NCI-H345 treated with DMSO at 0.1 percent for 48 hours (cell line): ENCODE data around the gene ERGIC3.

Experiments
- DNase-seq: peaks from one replicate; lab custom pipeline; 2025; ENCODE audit not compliant: unreplicated experiment; lab: John Stamatoyannopoulos, UW

ERGIC3 gene

DNA sequence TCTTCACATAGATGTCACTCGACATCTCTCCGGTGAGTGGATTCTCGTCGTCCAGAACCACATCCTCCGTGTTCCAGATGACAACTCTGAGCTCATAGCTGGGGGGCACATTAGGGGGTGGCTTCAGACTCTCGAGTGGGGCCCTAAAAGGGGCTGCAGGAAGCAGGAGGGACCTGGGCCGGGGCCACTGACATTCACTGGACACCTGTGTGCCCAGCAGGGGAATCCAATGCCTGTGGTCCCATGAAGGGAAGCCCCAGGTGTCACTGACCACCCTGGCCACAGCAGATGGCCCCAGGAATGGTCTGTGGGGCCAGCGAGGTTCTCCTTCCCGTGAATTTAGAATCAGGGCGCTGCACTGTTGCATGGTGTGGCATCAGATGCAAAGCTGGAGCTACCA lies 18.7 kb downstream of the ERGIC3 start:
- DNase-seq, result no peak

DNA sequence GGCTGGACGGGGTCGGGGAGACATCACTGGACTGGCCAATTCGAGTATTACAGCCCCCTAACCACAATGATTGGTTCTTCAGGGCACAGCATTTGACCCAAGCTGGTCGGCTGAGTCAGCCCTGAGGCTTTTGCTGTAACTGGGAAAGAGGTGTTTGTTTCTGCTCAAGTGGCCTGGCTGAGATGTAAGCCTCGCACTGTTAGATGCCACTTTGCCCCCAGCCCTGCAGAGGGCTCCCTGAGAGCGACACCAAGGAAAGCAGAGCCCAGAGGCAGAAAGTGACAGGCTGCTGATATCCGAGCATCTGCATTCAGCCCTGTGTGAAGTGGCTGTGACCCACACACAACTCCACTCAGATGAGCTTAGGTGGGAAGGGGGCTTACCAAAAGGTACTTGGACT lies 19.4 kb downstream of the ERGIC3 start:
- DNase-seq, result peak; percentile 52

DNA sequence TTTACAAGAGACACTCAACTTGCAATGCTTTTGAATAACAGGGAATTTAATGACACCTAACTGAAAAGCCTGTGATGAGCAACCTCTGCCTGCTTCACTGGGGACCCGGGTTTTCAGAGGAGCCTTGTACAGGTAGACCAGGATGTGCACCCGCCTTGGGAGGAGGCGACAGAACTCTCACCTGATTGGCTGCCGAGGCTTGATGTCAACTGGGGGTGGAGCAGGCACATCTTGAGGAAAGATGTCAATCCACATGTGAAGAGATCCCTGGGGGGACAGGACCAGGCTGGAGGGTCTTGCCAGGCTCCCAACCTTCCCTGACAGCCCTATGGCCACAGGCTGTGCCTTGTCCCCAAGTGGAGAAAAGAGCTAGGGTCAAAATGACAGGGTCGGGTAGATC lies 19.8 kb downstream of the ERGIC3 start:
- DNase-seq, result no peak

DNA sequence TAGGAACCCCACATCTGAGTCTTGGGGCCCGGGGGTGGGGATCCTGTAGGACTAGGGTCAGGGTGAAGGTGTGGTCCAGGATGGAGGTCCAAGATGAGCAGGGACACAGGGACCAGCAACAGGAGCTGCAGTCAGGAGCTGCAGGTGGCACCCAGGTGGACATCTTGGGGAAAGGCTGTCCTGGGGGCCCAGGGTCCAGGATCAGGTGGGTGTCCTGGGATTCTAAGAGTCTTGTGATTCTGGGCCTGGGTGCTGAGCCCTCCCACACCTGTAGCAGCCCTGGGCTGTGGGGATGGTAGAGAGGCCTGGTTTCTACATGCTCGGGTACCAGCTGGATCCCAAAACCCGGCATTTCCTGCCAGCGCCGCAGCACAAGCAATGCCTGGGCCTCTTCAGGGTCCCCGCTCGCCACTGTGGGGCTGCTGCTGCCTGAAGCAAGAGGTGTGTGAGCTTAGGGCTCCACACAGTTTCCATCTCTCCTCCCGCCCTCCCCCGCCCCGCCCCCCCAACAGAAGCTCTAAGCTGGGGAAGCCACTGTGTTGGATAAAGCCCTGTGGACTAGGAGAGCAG lies 20.7 kb downstream of the ERGIC3 start:
- no peak for DNase-seq

DNA sequence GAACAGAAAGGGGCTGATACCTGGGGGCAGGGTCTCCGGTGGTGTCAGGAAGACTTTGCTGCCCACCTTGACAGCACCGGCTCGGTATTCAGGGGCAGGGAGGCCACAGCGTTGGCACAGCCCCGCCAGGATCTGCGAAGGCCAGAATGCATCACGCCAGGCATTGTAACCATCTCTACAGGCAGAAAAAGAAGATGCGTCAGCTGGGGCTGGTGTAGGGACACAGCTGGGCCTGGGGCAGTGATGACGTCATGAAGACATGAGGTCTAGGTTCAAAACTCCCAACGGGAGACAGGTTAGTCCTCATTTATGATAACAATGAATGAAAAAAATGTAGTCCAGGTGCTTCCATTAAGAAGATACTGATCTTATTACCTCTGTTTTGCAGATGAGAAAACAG lies 22.0 kb downstream of the ERGIC3 start:
- no peak for DNase-seq

DNA sequence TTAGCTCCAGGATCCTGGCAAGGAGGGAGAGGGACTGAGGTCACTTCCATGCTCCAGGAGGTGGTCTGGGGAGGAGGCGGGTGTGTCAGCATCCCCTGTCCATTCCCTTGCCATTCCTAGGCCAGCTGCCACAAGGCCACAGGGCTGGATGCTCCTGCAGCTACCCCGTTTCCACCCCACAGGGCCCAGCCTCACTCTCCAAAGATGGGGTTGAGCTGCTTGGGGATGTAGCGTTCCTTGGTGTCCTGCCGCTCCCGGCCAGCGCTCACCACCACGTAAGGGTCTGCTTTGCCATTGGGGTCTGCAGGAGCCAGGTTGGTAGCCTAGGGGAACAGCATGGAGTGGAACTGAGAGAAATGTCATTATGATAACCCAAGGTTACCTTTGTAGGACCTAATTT lies 23.0 kb downstream of the ERGIC3 start:
- no peak for DNase-seq

DNA sequence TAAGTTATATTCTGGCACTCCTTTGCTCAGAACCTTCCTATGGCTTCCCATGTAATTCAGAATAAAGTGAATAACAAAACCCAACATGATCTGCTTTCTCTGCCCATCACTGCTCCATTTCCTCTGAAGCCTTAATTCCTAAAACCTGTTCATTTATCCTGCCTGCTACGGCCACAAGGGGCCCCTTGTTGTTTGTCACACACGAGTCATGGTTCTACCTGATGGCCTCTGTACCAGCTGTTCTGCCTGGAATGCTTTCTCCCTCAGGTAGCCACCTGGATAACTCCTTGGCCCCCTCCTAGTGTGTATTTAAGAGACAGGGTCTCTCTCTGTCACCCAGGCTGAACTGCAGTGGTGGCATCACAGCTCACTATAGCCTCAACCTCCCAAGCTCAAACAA lies 26.8 kb downstream of the ERGIC3 start:
- peak; percentile 8 for DNase-seq

DNA sequence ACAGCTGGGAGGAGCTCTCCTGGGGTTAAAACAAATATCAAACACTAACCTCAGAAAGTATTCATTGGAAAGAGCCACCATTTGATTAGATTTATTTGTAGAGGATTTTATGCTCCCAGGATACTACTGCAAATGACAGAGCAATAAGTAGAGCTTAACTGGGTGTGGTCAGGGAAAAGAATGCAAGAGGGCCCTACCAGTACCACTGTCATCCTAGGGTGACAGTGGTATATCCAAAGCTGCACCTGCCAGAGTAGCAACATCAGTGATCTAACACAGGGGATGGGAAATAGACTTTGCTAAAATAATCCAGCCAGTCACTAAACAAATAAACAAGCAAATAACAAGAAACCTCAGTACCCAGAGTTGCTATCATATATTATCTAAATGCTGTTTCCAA lies 29.7 kb downstream of the ERGIC3 start:
- DNase-seq, result peak; percentile 8

DNA sequence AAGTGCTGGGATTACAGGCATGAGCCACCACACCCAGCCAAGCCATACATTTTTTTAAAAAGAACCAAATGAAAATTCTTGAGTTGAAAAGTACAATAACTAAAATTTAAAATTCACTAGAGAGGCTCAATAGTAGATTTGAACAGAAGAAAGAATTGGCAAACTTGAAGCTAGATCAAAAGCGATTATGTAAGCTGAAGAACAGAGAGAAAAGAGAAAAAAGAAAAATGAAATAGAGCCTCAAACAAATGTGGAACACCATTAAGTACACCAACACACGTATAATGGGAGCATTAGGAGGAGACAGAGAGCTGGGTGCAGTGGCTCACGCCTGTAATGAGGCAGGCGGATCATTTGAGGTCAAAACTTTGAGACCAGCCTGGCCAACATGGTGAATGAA lies 31.0 kb downstream of the ERGIC3 start:
- DNase-seq, result no peak

DNA sequence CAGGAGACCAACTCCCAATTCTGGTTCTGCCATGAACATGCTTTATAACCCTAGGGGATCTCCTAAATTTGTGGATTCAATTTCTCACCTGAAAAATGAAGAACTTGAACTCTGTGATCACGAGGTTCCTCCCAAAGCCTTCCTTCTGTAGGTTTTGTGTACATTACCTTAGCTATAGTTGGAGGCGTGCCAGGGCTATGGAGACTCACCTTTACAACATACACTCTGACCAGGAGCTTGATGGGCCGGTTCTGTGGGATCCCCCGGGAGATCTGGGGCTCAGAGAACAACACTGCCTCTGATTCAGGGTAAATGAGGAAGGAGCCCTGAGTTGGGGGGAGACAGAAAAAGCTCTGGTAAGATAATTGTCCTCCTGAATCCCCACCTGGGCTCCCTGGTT lies 34.1 kb downstream of the ERGIC3 start:
- DNase-seq, result peak; percentile 16

DNA sequence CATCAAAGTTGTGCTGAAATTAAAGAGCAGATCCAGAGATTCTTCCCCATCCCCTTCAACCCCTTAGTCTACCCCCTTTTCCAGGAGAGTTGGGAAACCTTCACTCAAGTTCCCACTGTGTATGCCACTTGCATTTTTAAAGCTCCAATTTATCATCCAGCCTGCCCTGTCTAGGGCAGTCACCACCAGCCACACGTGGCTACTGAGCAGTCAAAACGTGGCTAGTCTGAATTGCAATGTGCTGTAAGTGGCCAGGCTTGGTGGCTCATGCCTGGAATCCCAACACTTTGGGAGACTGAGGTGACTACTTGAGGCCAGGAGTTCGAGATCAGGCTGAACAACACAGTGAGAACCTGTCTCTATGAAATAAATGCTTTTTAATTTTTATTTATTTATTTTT lies 34.9 kb downstream of the ERGIC3 start:
- no peak for DNase-seq

DNA sequence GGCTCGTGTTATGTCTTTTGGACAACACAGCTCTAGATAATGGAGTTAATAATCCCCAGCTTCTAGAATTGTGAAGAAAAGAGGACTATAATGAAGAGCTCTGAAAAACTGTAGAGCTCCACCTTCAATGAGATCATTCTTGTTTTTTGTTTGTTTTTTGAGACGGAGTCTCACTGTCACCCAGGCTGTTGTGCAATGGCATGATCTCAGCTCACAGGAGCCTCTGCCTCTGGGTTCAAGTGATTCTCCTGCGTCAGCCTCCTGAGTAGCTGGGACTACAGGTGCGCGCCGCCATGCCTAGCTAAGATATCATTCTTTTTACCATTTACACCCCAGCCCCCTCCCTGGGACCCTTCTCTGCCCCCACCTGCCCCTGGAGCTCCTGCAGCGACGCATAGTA lies 36.6 kb downstream of the ERGIC3 start:
- DNase-seq, result no peak

DNA sequence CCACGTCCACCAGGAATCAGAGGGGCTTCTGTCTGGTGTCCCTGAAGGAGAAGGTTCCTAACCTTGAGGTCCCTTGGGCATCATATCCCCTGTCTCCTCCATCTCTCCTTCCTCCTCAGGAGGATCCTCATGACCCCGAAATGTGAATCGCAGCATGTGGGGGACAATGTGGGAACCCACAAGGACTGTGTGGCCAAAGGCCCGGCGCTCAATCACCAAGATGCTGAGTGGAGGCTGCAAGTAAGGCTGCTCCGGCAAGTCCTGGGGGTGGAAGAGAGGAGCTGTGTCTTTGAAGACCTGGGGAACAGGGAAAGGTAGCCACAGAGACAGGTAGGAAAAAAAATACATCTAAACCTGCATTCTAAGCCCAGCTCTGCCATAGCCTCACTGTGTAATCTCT lies 37.3 kb downstream of the ERGIC3 start:
- DNase-seq, result no peak

DNA sequence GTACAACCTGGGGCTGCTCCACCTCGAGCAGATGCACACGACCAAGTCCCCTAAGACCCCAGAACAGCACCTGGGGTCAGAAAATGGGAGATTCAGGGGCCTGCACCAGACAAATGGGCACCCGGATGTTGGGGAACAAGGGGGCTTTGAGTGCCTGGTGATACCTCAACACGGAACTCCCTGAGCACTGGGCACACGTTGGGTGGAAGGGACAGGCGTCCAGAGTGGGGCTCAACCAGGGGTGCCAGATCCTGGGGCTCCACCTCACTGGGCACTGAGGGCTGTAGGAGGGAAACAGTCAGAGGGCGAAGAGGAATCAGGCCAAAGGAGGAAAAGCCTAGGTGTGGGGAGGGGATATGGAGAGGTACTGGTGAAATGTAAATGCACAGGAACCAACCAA lies 40.3 kb downstream of the ERGIC3 start:
- DNase-seq, result no peak

DNA sequence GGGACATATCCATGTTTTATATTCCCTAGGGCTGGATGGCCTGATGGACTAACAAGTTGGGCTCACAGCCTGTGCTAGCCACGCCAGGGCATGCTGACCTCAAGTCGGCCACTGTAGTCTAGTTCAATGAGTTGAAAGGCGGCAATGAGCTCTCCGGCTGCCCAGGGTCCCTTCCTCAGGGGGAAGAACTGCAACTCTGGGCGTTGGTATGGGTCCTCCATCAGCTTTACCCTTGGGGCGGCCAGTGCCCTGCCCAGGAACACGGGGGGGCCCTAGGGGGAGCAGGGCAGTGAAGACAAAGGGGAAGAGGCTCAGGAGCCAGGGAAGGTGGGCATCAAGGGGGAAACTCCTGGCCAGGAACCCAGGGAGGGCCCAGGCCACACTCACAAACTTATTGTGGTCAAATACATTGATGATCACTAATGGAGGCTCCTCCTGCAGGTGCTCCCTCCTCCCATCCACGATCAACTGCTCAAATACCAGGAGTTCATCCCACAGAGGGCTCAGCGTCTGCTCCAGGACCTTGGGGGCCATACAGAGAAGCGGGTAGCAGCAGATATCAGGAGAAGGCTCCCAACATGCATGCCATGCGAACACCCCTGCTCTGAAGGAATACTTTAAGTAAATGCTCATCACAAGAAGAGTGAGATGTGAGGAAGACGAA lies 41.0 kb downstream of the ERGIC3 start:
- no peak for DNase-seq

DNA sequence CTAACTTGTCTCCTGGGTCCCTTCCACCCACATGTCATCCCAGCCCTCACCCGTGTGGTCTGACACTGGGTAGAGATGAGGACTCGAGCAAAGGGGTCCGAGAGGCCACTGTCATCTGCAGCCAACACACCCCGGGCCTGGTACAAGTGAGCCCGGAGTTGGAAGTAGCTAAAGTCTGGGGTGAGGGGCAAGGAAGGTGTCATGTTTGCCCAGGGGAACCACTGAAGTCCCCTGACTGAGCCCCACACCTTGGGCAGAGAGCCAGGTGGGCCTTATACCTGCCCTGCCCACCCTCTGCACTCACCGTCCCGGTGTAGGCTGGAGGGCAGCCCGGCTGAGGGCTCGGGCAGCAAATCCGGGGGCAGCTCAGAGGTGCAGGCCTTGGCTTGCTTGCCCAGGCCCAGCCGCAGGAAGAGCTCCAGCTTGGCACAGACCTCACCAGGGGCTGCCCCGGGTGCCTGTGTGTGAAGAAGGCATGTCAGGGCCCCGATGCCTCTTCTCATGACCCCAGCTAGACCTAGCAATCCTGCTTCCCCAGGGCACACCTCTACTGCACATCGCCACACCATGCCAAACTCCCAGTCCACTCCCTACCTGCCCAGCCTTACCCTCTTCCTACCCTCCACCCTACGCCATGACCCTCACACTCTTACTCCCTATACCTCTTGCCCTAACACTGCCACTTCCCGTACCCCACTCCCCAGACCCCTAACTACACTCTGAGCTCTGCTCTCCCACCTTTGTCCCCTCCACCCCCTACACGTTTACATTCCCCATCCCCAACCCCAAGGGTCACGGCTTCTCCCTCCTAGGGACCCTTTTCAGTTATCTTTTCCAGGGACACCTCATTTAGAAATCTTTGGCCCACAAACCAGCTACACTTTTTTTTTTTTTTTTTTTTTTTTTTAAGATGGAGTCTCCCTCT lies 42.0 kb downstream of the ERGIC3 start:
- DNase-seq, result no peak

DNA sequence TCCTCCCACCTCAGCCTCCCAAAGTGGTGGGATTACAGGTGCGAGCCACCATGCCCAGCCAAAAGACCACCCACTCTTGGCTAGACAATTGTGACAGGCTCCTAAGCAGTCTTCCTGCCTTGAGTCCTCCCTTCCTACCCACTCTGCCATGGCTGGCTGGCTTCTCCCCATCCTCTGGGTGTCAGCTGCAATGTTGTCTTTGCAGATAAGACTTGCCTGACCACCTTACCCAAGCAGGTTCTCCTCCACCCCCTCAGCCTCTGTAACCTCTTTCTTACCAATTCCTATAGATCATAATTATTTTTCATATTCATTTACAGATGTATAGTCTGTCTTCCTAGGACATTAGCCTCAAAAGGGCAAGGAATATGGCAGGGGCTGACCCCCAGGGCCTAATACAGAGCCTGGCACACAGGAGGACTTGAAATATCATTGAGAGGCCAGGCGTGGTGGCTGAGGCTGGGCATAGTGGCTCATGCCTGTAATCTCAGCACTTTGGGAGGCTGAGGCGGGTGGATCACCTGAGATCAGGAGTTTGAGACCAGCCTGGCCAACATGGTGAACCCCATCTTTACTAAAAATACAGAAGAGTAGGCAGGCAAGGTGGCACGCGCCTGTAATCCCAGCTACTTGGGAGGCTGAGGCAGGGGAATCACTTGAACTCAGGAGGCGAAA lies 45.0 kb downstream of the ERGIC3 start:
- no peak for DNase-seq

DNA sequence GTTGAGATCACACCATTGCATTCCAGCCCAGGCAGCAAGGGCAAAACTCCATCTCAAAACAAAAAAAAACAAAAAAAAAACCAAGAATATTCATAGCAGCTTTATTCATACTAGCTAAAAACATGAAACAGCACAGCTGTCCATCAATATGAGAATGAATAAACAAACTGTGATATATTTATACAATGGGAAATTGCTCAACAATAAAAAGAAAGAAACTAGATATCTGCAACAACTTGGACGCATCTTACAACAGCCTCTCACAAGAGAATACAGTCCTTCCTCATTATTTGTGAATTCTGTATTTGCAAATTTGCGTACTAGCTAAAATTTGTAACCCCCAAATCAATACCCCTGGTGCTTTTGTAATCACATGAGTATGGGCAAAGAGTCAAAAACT lies 45.6 kb downstream of the ERGIC3 start:
- DNase-seq, result no peak

DNA sequence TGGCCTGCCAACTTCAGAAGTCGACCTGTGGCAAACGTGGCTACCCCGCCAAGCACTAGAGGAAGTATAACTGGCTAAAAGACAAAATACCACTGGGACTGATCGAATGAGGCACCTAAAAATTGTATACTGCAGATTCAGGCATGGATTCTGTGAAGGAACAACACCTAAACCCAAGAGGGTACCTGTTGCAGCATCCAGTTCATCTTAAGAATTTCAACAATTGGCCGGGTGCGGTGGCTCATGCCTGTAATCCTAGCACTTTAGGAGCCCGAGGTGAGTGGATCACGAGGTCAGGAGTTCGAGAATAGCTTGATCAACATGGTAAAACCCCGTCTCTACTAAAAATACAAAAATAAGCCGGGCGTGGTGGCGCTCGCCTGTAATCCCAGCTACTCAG lies 46.5 kb downstream of the ERGIC3 start:
- no peak for DNase-seq

DNA sequence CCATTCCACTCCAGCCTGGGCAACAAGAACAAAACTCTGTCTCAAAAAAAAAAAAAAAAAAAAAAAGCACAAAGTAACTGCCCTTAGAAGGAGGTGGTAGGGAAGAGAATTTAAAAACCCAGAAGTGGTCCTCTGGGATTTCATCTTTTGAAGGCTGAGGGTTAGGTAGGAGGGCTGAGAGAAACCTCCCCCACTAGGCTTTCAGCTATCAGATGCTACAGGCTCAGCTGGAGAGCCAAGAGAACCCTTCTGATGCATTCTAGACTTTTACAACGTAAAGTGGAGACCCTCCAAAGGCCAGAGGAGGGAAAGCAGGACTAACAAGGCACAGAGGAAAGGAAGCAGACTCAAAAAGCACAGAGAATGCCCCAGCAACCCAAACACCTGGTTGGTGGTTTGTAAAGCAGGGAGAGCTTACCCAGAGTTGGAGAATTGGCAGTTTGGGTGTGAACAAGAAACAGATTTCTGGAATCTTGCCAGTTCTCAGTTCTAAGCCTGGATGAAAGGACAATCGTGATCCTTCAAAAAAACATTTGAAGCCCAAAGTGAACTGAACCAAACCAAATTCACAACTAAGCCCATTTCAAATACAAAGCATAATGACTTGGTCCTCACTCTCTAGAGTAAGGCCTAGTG lies 50.6 kb downstream of the ERGIC3 start:
- DNase-seq, result peak; percentile 7

DNA sequence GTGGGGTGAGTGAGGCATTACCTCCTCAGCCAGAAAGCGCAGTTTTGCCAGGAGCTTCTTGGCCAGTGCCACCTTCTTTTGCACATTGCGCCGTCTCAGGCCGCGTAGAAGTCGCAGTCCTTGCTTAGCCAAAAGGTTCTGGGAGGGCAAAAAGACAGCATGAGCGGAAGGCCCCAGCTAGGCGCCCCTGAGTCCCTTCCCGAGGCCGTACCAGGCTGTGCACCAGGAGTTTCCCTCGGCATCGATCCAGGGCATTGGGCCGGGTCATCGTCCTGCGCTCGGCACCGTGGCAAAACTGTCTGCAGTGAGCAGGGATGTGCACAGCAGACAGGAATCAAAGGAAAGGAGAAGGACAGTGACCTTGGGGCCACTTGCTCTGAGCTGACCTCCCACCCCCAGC lies 53.6 kb downstream of the ERGIC3 start:
- DNase-seq, result no peak
